Breast epithelium (tissue), 3 donors: ENCODE measurements around the gene RRP9.

Experiments
- CTCF ChIP-seq, 3 donors: fragments of 450-650 bp; IDR thresholded peaks; one replicate each; pipeline ENCODE4 v1.5.1; 2016 to 2017; ENCODE audit warnings: antibody characterized with exemption in 3 of 3, mild to moderate bottlenecking in 3 of 3, moderate library complexity in 3 of 3
- POLR2AphosphoS5 ChIP-seq, 3 donors: sonication (generic); formaldehyde crosslinking; IDR thresholded peaks; one replicate each; pipeline ENCODE4 v1.6.1; 2017; ENCODE audit warnings: antibody characterized with exemption in 3 of 3

- no peak for TF ChIP-seq CTCF (IDR thresholded peaks at IDR 0.05)
- TF ChIP-seq POLR2AphosphoS5 (IDR thresholded peaks at IDR 0.05) = no peak
These were observed 17.2 kb upstream of the RRP9 start for GRCh38 chr3:51958603-51959521.
